Bronchial epithelial cell (primary cell): ENCODE results near the gene PCYT1A. TPM values are rescaled to one million over a fixed set of nuclear protein-coding genes. Genes with fewer than 3 reads are reported as not detected.

ENCODE experiments used
- DNase-seq: peaks from one replicate; pipeline ENCODE4 v3.0.0-alpha.2; 2010; ENCODE audit warnings: low read depth
- FAIRE-seq: peaks from 2 replicates; lab custom pipeline; 2011; peaks lifted over from hg19 to GRCh38; lab: Jason Lieb, UNC
- H3K27me3 ChIP-seq: 2 replicates; pipeline ENCODE4 v1.5.1; 2011; ENCODE audit warnings: low read length; ENCODE audit not compliant: control insufficient read depth, insufficient read depth
- H3K36me3 ChIP-seq: 2 replicates; pipeline ENCODE4 v1.5.1; 2011; ENCODE audit warnings: low read length; ENCODE audit not compliant: control insufficient read depth, insufficient read depth
- H3K4me3 ChIP-seq: 2 replicates; pipeline ENCODE4 v1.5.1; 2011; ENCODE audit warnings: mild to moderate bottlenecking, low read depth, low read length, control low read depth
- total RNA-seq: library from RNA; depleted of rRNA; stranded (reverse); fragments of >200 nt; gene quantifications from 2 replicates; pipeline ENCODE4 v1.2.1, GENCODE V29; 2014
- TF ChIP-seq, protein P1 (sequence below): IDR thresholded peaks from 2 replicates; pipeline ENCODE4 v1.5.1; 2011; ENCODE audit warnings: mild to moderate bottlenecking, moderate library complexity, low read length, control low read depth, inconsistent platforms; ENCODE audit not compliant: insufficient read depth, severe bottlenecking

Gene PCYT1A
- total RNA-seq, 1 donor from 2014 or later, result 52.9 TPM

DNA sequence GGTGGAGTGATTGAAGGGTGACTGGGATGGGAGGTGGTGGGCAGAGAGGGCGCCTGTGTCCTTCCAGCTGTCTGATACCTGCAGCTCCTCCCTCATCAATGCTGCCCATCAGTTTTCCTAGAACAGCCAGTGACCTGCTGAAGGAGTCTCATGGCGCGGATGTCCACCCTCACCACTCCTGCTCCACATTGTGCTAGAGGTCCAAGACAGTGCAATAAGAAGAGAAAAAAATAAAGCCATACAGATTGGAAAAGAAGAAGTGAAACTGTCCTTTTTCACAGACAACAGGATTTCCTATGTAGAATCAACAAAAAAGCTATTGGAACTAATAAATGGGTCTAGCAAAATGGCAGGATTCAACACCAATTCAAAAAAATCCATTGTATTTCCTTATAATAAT lies 83.7 kb downstream of the PCYT1A start:
- FAIRE-seq (no peak), DNase-seq (no peak)
- no peak overlapping the region for H3K4me3 ChIP-seq
- TF ChIP-seq, protein P1, sequence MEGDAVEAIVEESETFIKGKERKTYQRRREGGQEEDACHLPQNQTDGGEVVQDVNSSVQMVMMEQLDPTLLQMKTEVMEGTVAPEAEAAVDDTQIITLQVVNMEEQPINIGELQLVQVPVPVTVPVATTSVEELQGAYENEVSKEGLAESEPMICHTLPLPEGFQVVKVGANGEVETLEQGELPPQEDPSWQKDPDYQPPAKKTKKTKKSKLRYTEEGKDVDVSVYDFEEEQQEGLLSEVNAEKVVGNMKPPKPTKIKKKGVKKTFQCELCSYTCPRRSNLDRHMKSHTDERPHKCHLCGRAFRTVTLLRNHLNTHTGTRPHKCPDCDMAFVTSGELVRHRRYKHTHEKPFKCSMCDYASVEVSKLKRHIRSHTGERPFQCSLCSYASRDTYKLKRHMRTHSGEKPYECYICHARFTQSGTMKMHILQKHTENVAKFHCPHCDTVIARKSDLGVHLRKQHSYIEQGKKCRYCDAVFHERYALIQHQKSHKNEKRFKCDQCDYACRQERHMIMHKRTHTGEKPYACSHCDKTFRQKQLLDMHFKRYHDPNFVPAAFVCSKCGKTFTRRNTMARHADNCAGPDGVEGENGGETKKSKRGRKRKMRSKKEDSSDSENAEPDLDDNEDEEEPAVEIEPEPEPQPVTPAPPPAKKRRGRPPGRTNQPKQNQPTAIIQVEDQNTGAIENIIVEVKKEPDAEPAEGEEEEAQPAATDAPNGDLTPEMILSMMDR, result no peak
- no peaks in the 10 kb centered on the region for H3K36me3 ChIP-seq
- no peaks in the 10 kb centered on the region for H3K27me3 ChIP-seq

GRCh38 chr3:196202516-196202970 lies 85.0 kb downstream of the PCYT1A start:
- FAIRE-seq, result no peak
- DNase-seq, result no peak
- TF ChIP-seq, protein P1, result no peak
- H3K36me3 ChIP-seq, result no peaks in the 10 kb centered on the region
- H3K4me3 ChIP-seq, result no peak overlapping the region
- no peaks in the 10 kb centered on the region for H3K27me3 ChIP-seq

DNA sequence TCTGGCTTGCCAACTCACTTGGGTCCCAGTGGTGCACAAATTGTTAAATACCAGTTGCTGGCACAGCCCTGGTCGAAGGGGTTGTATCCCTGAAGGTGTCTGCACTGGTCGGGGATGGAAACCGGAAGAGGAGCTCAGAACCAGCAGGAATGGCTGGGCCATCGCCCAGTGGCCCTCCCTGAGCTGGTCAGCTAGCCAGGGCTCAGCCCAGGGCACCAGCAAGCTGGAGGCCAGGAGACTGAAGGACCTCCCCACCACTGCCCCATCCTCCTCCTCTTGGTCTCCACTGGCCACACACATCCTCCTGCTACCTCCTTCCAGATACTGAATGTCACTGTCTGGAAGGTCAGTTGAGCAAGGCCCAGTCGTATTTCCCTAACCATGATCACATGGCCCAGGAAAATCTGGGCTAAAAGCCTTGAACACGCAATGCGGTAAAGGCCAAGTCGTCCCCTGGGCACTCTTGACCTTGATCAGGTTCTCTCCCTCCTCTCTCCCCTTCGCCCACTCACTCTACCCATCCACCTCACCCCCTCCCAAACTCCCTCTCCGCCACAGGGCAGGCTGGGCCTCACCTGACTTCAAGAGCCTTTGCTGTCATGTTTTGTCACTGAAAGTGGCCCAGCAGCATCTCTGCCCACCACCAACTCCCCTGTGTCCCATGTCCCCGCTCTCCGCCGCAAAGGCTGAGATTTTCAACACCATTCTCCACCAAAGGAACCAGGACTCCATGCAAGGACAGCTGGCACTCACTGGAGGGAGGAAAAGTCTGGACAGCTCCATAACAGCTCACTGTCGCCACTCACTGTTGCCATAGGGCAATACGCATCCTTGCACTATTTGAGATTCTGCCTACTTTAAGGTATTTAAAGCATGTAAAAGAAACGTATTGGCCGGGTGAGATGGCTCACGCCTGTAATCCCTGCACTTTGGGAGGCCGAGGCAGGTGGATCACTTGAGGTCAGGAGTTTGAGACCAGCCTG lies 88.5 kb downstream of the PCYT1A start:
- no peak for FAIRE-seq
- TF ChIP-seq, protein P1, result peak; percentile 23

GRCh38 chr3:196198081-196198675 lies 89.3 kb downstream of the PCYT1A start:
- no peak for DNase-seq
- no peak for FAIRE-seq
- no peaks in the 10 kb centered on the region for H3K27me3 ChIP-seq
- no peak overlapping the region for H3K4me3 ChIP-seq
- TF ChIP-seq, protein P1, result no peak
- H3K36me3 ChIP-seq, result no peaks in the 10 kb centered on the region

More for the DNA sequence above, 88.5 kb downstream of the PCYT1A start:
- DNase-seq, result no peak
- Histone ChIP-seq H3K4me3 (no peak overlapping the region), H3K27me3 (no peaks in the 10 kb centered on the region), H3K36me3 (no peaks in the 10 kb centered on the region)

- no peaks in the 10 kb centered on the region for H3K36me3 ChIP-seq
- H3K27me3 ChIP-seq, result no peaks in the 10 kb centered on the region
- TF ChIP-seq, protein P1, result no peak
- FAIRE-seq (no peak), DNase-seq (no peak)
- no peak overlapping the region for H3K4me3 ChIP-seq
Observed at GRCh38 chr3:196197524-196197923, 90.0 kb downstream of the PCYT1A start.
